Measurements from ENCODE around the gene IL1RAPL2.

Gene IL1RAPL2

GRCh38 chrX:105634180-105634579 lies 1068.2 kb downstream of the IL1RAPL2 start:
- Mint-ChIP-seq H3K9me3 (no peaks in the 10 kb centered on the region), H3K27ac (no peak overlapping the region), H3K36me3 (ENCODE audit: low read depth) (no peaks in the 10 kb centered on the region), H3K4me1 (peaks cover 33% of the 10 kb centered on the region), H3K27me3 (ENCODE audit: low read depth) (no peaks in the 10 kb centered on the region), H3K4me3 (no peak overlapping the region)
- TF ChIP-seq, protein P1, sequence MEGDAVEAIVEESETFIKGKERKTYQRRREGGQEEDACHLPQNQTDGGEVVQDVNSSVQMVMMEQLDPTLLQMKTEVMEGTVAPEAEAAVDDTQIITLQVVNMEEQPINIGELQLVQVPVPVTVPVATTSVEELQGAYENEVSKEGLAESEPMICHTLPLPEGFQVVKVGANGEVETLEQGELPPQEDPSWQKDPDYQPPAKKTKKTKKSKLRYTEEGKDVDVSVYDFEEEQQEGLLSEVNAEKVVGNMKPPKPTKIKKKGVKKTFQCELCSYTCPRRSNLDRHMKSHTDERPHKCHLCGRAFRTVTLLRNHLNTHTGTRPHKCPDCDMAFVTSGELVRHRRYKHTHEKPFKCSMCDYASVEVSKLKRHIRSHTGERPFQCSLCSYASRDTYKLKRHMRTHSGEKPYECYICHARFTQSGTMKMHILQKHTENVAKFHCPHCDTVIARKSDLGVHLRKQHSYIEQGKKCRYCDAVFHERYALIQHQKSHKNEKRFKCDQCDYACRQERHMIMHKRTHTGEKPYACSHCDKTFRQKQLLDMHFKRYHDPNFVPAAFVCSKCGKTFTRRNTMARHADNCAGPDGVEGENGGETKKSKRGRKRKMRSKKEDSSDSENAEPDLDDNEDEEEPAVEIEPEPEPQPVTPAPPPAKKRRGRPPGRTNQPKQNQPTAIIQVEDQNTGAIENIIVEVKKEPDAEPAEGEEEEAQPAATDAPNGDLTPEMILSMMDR (IDR thresholded peaks at IDR 0.05; ENCODE audit: unreplicated experiment in 3 of 3) = no peak

- Mint-ChIP-seq H3K27ac (peak overlapping the region; percentile 40 to 64 (median 56)), H3K9me3 (no peaks in the 10 kb centered on the region), H3K4me1 (peaks cover 37% of the 10 kb centered on the region), H3K36me3 (ENCODE audit: low read depth) (no peaks in the 10 kb centered on the region), H3K27me3 (ENCODE audit: low read depth) (no peaks in the 10 kb centered on the region), H3K4me3 (peak overlapping the region in 1 of 3 experiments; percentile 2)
- TF ChIP-seq, protein P1 (IDR thresholded peaks at IDR 0.05; ENCODE audit: unreplicated experiment in 3 of 3) = no peak
Observed at GRCh38 chrX:105635794-105636193, 1069.8 kb downstream of the IL1RAPL2 start.

DNA sequence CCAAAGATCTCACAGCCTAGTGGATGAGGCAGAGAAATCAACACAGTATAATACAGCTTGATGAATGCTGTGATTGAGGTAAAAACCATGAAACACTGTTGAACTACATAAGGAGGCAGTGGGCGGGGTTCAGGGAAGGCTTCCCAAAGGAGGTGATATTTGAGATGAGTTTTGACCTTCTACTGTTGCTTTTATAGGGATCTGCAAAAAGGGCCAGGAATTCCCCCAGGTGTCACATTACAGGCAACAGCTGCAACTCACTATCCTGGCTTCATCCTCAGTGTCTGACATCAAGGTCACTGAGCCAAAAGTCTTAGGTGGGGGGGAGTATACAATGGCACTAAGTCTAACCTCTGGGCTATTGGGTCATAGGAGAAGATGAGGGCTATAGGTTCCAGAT lies 1070.7 kb downstream of the IL1RAPL2 start:
- Mint-ChIP-seq H3K36me3 (ENCODE audit: low read depth) (no peaks in the 10 kb centered on the region), H3K4me1 (peaks cover 37% of the 10 kb centered on the region), H3K27ac (peak overlapping the region; percentile 40 to 90 (median 56)), H3K4me3 (peak overlapping the region in 1 of 3 experiments; percentile 16), H3K9me3 (no peaks in the 10 kb centered on the region), H3K27me3 (ENCODE audit: low read depth) (no peaks in the 10 kb centered on the region)
- TF ChIP-seq, protein P1 (IDR thresholded peaks at IDR 0.05; ENCODE audit: unreplicated experiment in 3 of 3) = no peak

- Mint-ChIP-seq H3K36me3 (ENCODE audit: low read depth) (no peaks in the 10 kb centered on the region), H3K27ac (peak overlapping the region; percentile 41 to 86 (median 51)), H3K4me1 (peaks cover 39% of the 10 kb centered on the region), H3K4me3 (no peak overlapping the region), H3K27me3 (ENCODE audit: low read depth) (no peaks in the 10 kb centered on the region), H3K9me3 (peaks cover 2% of the 10 kb centered on the region)
- TF ChIP-seq, protein P1 (IDR thresholded peaks at IDR 0.05; ENCODE audit: unreplicated experiment in 3 of 3) = no peak
Observed at GRCh38 chrX:105645667-105646357, 1079.8 kb downstream of the IL1RAPL2 start.

DNA sequence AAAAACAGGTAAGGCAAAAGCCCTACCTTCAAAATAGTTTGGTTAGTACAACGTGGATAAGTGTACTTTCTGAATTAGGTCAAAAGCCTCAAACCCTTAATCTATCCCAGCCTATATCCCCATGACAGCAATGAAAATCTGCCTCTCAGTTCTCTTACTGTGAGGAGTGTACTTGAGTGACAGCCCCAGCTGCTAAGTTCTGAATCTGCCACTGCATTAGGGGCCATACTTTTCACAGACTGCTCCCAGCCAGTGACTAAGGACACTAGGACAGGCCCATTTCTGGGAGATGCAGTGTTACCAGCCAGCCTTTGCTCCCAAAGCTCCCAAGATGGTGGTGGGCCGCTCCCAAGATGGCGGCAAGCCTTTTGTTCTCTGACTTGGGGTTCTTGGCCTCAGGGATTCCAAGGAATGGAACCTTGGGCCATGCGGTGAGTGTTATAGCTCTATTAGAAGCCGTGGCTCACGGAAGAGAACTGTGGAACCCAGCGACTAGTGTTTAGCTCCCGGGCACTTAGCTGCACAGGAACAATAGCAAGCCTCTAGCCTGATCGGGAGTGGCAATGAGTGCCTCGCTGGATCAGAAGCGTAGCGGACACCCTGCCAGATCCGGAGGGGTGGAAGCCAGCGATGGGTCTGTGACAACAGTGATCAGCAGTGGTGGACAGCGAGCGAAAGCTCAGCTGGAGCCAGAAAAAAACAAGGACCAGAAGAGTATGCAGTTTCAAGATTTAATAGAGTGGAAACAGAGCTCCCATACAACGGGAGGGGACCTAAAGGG lies 1080.8 kb downstream of the IL1RAPL2 start:
- peaks cover 45% of the 10 kb centered on the region for H3K4me1 Mint-ChIP-seq
- TF ChIP-seq, protein P1 (IDR thresholded peaks at IDR 0.05; ENCODE audit: unreplicated experiment in 3 of 3) = no peak
- H3K27ac Mint-ChIP-seq = peak overlapping the region; percentile 41 to 79 (median 66)
- H3K4me3 Mint-ChIP-seq = no peak overlapping the region
- H3K9me3 Mint-ChIP-seq = peaks cover 2% of the 10 kb centered on the region
- H3K27me3 Mint-ChIP-seq (ENCODE audit: low read depth) = no peaks in the 10 kb centered on the region
- H3K36me3 Mint-ChIP-seq (ENCODE audit: low read depth) = no peaks in the 10 kb centered on the region

All from nephron (organoid).